Measurements from ENCODE around the gene KIF1B.

Gene KIF1B, protein sequence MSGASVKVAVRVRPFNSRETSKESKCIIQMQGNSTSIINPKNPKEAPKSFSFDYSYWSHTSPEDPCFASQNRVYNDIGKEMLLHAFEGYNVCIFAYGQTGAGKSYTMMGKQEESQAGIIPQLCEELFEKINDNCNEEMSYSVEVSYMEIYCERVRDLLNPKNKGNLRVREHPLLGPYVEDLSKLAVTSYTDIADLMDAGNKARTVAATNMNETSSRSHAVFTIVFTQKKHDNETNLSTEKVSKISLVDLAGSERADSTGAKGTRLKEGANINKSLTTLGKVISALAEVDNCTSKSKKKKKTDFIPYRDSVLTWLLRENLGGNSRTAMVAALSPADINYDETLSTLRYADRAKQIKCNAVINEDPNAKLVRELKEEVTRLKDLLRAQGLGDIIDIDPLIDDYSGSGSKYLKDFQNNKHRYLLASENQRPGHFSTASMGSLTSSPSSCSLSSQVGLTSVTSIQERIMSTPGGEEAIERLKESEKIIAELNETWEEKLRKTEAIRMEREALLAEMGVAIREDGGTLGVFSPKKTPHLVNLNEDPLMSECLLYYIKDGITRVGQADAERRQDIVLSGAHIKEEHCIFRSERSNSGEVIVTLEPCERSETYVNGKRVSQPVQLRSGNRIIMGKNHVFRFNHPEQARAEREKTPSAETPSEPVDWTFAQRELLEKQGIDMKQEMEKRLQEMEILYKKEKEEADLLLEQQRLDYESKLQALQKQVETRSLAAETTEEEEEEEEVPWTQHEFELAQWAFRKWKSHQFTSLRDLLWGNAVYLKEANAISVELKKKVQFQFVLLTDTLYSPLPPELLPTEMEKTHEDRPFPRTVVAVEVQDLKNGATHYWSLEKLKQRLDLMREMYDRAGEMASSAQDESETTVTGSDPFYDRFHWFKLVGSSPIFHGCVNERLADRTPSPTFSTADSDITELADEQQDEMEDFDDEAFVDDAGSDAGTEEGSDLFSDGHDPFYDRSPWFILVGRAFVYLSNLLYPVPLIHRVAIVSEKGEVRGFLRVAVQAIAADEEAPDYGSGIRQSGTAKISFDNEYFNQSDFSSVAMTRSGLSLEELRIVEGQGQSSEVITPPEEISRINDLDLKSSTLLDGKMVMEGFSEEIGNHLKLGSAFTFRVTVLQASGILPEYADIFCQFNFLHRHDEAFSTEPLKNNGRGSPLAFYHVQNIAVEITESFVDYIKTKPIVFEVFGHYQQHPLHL (N-terminal part only)

DNA sequence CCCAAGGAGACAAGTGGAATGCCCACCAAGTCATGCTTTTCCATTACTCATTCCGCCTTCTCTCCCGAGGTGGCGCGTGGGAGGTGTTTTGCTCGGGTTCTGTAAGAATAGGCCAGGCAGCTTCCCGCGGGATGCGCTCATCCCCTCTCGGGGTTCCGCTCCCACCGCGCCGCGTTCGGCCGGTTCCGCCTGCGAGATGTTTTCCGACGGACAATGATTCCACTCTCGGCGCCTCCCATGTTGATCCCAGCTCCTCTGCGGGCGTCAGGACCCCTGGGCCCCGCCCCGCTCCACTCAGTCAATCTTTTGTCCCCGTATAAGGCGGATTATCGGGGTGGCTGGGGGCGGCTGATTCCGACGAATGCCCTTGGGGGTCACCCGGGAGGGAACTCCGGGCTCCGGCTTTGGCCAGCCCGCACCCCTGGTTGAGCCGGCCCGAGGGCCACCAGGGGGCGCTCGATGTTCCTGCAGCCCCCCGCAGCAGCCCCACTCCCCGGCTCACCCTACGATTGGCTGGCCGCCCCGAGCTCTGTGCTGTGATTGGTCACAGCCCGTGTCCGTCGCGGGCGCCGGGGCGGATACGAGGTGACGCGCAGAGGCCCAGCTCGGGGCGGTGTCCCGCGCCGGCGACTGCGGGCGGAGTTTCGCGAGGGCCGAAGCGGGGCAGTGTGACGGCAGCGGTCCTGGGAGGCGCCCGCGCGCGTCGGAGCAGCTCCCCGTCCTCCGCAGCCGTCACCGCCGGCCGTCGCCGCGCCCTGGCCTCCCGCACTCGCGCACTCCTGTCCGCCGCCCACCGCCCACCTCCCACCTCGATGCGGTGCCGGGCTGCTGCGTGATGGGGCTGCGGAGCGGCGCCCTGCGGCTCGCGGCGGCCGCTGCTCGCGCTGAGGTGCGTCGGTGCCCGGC, at the start of gene KIF1B:
Gene KIF1B, plus strand, starts transcription at position 666 of the 906 bp plus-strand sequence. CDS start 21,759 bp downstream, outside the sequence.
- H3K9ac ChIP-seq (ENCODE audit: low read length): peak within 1 kb of the TSS; percentile 93
- H3K9me3 ChIP-seq (ENCODE audit: control insufficient read depth, low read depth, low read length): no peaks in the 10 kb centered on the region
- peak within 1 kb of the TSS; percentile 96 for H3K4me3 ChIP-seq (ENCODE audit: low read length)
- peaks cover 5% of the 10 kb centered on the region for H3K27me3 ChIP-seq (ENCODE audit: control insufficient read depth, insufficient read depth, low read length)
- H3K36me3 ChIP-seq (ENCODE audit: control insufficient read depth, low read depth, low read length): no peaks in the 10 kb centered on the region
- H3K4me1 ChIP-seq (ENCODE audit: control insufficient read depth, low read depth, low read length): peaks cover 18% of the 10 kb centered on the region
- peak within 1 kb of the TSS; percentile 80 for H3K27ac ChIP-seq (ENCODE audit: low read length)

DNA sequence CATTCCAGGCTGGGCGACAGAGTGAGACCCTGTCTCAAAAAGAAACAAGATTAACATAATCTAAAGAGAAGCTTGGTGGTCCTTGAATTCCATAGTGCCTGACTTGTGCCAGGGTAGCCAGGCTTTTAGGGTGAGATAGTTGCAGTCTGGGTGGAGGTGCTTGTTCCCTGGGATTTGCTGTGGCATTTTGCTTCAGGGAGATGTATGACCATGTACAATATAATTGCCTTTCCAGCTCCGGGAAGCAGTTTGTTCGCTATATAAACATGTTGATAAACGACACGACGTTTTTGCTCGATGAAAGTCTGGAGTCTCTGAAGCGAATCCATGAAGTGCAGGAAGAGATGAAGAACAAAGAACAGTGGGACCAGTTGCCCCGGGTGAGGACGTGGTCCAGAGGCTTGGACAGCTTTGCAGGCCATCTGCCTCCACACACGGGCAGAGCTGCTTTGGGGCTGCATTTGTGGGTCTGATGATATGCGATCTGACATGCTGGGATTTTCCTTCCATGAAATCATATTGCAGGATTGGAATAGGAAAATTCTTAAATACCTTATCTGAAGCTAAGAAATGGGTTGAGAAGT, 49.4 kb upstream of the KIF1B start:
- H3K27ac ChIP-seq (ENCODE audit: low read length): no peak overlapping the region
- no peak overlapping the region for H3K9ac ChIP-seq (ENCODE audit: low read length)
- no peaks in the 10 kb centered on the region for H3K4me1 ChIP-seq (ENCODE audit: control insufficient read depth, low read depth, low read length)
- no peaks in the 10 kb centered on the region for H3K9me3 ChIP-seq (ENCODE audit: control insufficient read depth, low read depth, low read length)
- H3K36me3 ChIP-seq (ENCODE audit: control insufficient read depth, low read depth, low read length): peaks cover 33% of the 10 kb centered on the region
- H3K27me3 ChIP-seq (ENCODE audit: control insufficient read depth, insufficient read depth, low read length): no peaks in the 10 kb centered on the region
- no peak overlapping the region for H3K4me3 ChIP-seq (ENCODE audit: low read length)

DNA sequence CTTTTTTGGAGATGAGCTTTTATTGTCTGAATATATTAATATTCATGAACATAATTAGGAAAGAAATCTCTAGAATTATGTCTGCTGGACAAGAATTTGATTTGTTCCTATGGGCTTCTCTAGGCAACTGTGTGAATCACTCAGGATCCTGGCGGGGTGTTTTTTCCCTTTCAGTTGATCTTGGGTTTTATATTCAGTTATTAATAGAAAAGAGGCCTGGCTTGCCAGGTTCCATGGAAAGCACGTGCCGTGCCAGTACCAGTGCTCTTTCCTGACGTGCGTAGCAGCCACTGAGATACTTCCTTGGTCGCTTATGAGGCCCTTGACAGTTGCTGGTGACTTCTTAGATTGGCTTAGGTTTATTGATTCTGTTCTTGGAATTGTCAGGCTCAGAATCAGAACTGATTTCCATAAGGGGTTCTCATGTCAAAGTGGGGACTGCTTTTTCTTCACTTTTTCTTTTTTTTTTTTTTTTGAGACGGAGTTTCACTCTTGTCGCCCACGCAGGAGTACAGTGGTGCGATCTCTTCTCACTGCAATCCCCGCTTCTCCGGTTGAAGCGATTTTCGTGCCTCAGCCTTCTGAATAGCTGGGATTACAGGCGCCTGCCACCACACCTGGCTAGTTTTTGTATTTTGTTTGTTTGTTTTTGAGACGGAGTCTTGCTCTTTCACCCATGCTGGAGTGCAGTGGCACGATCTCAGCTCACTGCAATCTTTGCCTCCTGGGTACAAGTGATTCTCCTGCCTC, 48.7 kb upstream of the KIF1B start:
- H3K27me3 ChIP-seq (ENCODE audit: control insufficient read depth, insufficient read depth, low read length): no peaks in the 10 kb centered on the region

DNA sequence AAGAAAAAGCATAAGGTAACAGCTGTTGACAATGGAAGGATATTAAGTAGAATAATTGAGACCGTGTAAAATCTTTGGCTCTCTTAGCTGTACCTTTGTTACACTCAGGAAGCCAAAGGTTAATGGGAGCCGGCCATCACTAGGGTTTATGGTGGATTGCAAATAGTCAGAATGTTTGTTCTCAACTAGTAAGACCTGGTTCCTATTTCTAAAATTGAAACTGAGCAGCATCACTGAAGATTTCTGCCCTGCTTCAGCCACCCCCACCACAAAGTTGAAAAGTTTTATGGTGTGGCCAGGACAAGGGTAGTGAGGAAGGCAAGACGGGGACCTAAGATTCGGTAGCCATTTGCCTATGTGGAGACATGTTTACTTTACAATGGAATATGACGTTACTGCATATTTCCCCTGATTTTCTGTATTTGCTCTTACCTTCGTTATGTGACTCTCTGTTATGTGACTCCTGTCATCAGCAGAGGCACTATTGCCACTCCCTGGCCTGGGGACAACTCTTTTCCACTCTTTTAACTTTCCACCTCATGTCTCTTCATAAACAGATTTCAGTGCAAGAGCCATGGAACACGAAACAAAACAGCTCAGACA, 41.4 kb upstream of the KIF1B start:
- H3K4me1 ChIP-seq (ENCODE audit: control insufficient read depth, low read depth, low read length): no peaks in the 10 kb centered on the region
- no peak overlapping the region for H3K4me3 ChIP-seq (ENCODE audit: low read length)
- no peak overlapping the region for H3K27ac ChIP-seq (ENCODE audit: low read length)
- peaks cover 52% of the 10 kb centered on the region for H3K36me3 ChIP-seq (ENCODE audit: control insufficient read depth, low read depth, low read length)
- no peaks in the 10 kb centered on the region for H3K27me3 ChIP-seq (ENCODE audit: control insufficient read depth, insufficient read depth, low read length)
- H3K9me3 ChIP-seq (ENCODE audit: control insufficient read depth, low read depth, low read length): no peaks in the 10 kb centered on the region
- H3K9ac ChIP-seq (ENCODE audit: low read length): no peak overlapping the region

More for the DNA sequence above, 48.7 kb upstream of the KIF1B start:
- H3K4me1 ChIP-seq (ENCODE audit: control insufficient read depth, low read depth, low read length): no peaks in the 10 kb centered on the region
- H3K27ac ChIP-seq (ENCODE audit: low read length): no peak overlapping the region
- no peaks in the 10 kb centered on the region for H3K9me3 ChIP-seq (ENCODE audit: control insufficient read depth, low read depth, low read length)
- peaks cover 36% of the 10 kb centered on the region for H3K36me3 ChIP-seq (ENCODE audit: control insufficient read depth, low read depth, low read length)
- H3K9ac ChIP-seq (ENCODE audit: low read length): no peak overlapping the region
- H3K4me3 ChIP-seq (ENCODE audit: low read length): no peak overlapping the region

DNA sequence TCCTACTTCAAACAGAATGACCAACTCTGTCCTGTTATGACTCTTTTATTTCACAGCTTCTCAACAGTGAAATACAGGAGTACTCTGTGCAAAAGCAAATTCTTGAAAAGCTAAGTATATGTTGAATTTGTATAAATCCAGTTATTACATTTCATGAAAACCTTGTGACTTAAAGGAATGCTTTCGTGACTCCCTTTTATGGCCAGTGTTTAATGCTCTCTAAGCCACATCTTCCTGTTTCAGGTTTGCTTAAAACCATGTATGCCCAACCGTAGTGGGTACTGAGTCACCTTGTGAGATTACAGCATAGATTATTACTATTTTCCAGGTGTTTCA, 40.2 kb upstream of the KIF1B start:
- Histone ChIP-seq H3K27ac (ENCODE audit: low read length) (no peak overlapping the region), H3K4me1 (ENCODE audit: control insufficient read depth, low read depth, low read length) (no peaks in the 10 kb centered on the region), H3K9ac (ENCODE audit: low read length) (no peak overlapping the region), H3K36me3 (ENCODE audit: control insufficient read depth, low read depth, low read length) (peaks cover 45% of the 10 kb centered on the region), H3K4me3 (ENCODE audit: low read length) (no peak overlapping the region), H3K9me3 (ENCODE audit: control insufficient read depth, low read depth, low read length) (no peaks in the 10 kb centered on the region), H3K27me3 (ENCODE audit: control insufficient read depth, insufficient read depth, low read length) (no peaks in the 10 kb centered on the region)

DNA sequence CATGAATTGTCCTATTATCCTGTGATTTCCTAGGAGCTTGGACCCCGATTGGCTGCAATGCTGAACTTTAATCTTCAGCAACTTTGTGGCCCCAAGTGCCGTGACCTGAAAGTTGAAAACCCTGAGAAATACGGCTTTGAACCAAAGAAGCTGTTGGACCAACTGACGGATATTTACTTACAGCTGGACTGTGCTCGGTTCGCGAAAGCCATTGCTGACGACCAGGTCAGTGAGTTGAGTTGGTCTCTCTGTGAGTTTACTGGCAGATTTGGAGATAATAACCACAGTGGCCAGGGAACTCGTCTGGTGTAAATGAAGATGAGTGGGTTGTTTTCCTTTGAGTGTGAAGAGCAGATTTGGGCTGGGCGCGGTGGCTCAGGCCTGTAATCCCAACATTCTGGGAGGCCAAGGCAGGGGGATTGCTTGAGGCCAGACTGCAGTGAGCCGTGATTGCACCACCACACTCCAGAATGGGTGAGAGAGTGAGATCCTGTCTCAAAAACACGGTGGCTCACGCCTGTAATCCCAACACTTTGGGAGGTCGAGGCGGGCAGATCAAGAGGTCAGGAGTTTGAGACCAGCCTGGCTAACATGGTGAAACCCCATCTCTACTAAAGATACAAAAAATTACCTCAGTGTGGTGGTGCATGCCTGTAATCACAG, 39.1 kb upstream of the KIF1B start:
- Histone ChIP-seq H3K9me3 (ENCODE audit: control insufficient read depth, low read depth, low read length) (peaks cover 4% of the 10 kb centered on the region), H3K36me3 (ENCODE audit: control insufficient read depth, low read depth, low read length) (peaks cover 41% of the 10 kb centered on the region), H3K4me1 (ENCODE audit: control insufficient read depth, low read depth, low read length) (no peaks in the 10 kb centered on the region), H3K27me3 (ENCODE audit: control insufficient read depth, insufficient read depth, low read length) (no peaks in the 10 kb centered on the region), H3K27ac (ENCODE audit: low read length) (no peak overlapping the region), H3K4me3 (ENCODE audit: low read length) (no peak overlapping the region), H3K9ac (ENCODE audit: low read length) (no peak overlapping the region)

DNA sequence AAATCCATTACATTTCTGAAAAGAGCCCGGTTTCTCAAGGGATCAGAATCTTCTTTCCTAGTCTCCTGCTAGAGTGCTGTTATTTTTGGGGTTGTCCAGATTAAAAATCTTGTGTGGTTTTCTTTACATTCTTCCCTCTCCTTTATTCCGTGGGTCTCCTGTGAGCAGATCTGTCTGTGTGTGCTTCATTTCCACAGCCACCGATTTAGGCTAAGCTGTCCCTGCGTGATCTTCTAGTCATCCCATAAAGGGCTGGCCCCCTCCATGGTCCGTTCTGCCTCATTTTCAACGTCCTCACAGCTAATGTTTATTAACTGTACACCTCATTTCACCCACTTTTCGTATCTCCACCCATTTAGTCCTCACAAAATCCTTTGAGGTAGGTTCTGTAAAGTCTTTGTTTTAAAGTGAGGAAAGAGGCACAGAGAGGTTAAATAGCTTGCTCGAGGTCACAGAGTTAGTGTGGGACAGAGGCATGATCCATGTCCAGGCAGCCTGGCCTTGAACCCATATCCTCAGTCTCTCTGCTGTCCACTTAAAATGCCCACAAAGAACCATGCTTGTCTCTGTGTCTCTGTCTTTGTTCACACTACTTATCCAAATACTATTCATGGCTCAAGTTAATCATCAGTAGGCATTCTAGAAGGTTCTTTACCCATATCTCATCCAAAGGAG, 38.2 kb upstream of the KIF1B start:
- Histone ChIP-seq H3K4me3 (ENCODE audit: low read length) (no peak overlapping the region), H3K36me3 (ENCODE audit: control insufficient read depth, low read depth, low read length) (peaks cover 41% of the 10 kb centered on the region), H3K27ac (ENCODE audit: low read length) (no peak overlapping the region)

DNA sequence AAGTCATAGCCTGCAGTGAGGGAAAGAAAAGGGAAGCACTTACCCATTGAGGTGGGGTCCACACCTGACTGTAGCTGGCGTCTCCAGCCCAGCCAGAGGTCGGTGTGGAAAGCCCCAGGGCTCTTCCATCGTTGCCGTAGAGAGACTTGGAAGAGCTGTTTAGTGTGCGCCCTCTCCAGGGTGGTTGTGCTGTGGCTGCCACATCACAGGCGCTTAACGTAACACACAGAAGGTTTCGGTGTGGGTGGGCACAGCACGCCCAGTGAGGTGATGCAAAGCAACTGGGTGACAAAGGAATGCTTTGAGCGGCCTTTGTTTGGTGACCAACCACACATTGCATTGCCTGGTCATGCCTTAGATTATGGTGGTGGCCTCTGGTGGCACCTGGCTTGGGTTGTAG, 36.8 kb upstream of the KIF1B start:
- peaks cover 9% of the 10 kb centered on the region for H3K4me1 ChIP-seq (ENCODE audit: control insufficient read depth, low read depth, low read length)
- no peak overlapping the region for H3K9ac ChIP-seq (ENCODE audit: low read length)
- H3K36me3 ChIP-seq (ENCODE audit: control insufficient read depth, low read depth, low read length): peaks cover 34% of the 10 kb centered on the region
- H3K9me3 ChIP-seq (ENCODE audit: control insufficient read depth, low read depth, low read length): peaks cover 4% of the 10 kb centered on the region
- H3K4me3 ChIP-seq (ENCODE audit: low read length): no peak overlapping the region
- H3K27me3 ChIP-seq (ENCODE audit: control insufficient read depth, insufficient read depth, low read length): no peaks in the 10 kb centered on the region
- no peak overlapping the region for H3K27ac ChIP-seq (ENCODE audit: low read length)

More for the DNA sequence above, 38.2 kb upstream of the KIF1B start:
- Histone ChIP-seq H3K9ac (ENCODE audit: low read length) (no peak overlapping the region), H3K9me3 (ENCODE audit: control insufficient read depth, low read depth, low read length) (peaks cover 4% of the 10 kb centered on the region), H3K4me1 (ENCODE audit: control insufficient read depth, low read depth, low read length) (no peaks in the 10 kb centered on the region), H3K27me3 (ENCODE audit: control insufficient read depth, insufficient read depth, low read length) (no peaks in the 10 kb centered on the region)

DNA sequence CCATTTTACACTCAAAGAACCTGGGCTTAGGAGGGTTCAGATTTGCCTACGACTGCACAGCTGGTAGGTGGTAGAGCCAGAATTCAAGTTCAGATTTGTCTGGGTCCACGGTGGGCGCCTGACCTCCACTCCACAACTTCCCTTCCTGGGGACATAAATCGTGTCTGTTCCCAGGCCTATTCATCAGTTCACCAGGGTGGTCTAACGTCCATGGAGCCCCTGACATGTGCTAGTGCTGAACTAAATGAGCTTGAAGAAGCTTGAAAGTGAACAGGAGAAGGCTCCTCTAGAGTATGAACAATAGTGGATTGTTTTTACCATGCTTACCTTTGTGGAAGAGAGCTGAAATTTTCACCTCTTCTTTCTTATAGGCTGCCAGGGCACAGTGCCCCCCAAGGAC, 32.5 kb upstream of the KIF1B start:
- Histone ChIP-seq H3K9me3 (ENCODE audit: control insufficient read depth, low read depth, low read length) (peaks cover 4% of the 10 kb centered on the region), H3K4me1 (ENCODE audit: control insufficient read depth, low read depth, low read length) (peaks cover 20% of the 10 kb centered on the region), H3K36me3 (ENCODE audit: control insufficient read depth, low read depth, low read length) (peaks cover 15% of the 10 kb centered on the region), H3K4me3 (ENCODE audit: low read length) (no peak overlapping the region), H3K9ac (ENCODE audit: low read length) (no peak overlapping the region), H3K27ac (ENCODE audit: low read length) (no peak overlapping the region), H3K27me3 (ENCODE audit: control insufficient read depth, insufficient read depth, low read length) (no peaks in the 10 kb centered on the region)
